Measurements from ENCODE around the gene BRINP3.

Gene BRINP3

GRCh38 chr1:190101756-190102155 lies 375.9 kb downstream of the BRINP3 start:
- TF ChIP-seq CTCF (IDR thresholded peaks at IDR 0.05; ENCODE audit: insufficient read depth, low read length, poor library complexity, severe bottlenecking), result no peak
- TF ChIP-seq EZH2phosphoT487 (conservative IDR thresholded peaks at IDR 0.05; ENCODE audit: low read length), result no peak
- no peak overlapping the region for H3K4me3 ChIP-seq (ENCODE audit: insufficient read depth, low read length, poor library complexity, severe bottlenecking)
- no peak overlapping the region for H2AFZ ChIP-seq (ENCODE audit: low read depth, low read length, severe bottlenecking)
- no peaks in the 10 kb centered on the region for H4K20me1 ChIP-seq (ENCODE audit: low read depth, low read length)
- no peaks in the 10 kb centered on the region for H3K36me3 ChIP-seq (ENCODE audit: low read length)
- H3K27me3 ChIP-seq (ENCODE audit: low read length), result no peaks in the 10 kb centered on the region
- H3K9me2 ChIP-seq (replicated peaks; ENCODE audit: insufficient read depth, low read length), result no peaks in the 10 kb centered on the region
- H3K4me2 ChIP-seq (ENCODE audit: low read depth, low read length, poor library complexity, severe bottlenecking), result no peak overlapping the region
- no peaks in the 10 kb centered on the region for H3K79me2 ChIP-seq (ENCODE audit: insufficient read depth, low read length)
- no peaks in the 10 kb centered on the region for H3F3A ChIP-seq (ENCODE audit: insufficient read depth)
- no peak overlapping the region for H3K9ac ChIP-seq (ENCODE audit: low read length)
- no peaks in the 10 kb centered on the region for H3K9me3 ChIP-seq (ENCODE audit: insufficient read depth, low read length)
- no peak overlapping the region for H3K27ac ChIP-seq (ENCODE audit: low read depth, low read length)

DNA sequence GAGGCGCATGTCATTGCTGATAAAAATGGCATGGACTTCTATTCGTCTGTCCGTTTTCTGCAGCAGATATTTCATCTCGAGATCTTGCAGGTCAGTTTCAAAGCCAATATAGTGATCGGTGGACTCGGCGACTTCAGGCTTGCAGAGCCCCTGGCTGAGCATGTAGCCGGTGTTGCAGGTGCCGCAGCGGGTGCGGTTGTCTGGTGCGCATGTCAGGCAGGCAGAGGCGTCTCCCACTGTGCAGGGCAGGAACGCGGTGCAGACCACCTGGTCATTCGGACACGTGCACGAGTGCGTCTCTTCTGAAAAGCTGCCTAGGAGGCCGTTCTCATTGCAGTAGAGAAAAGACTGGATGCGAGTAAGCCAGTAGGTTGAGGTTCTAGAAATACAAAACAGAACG lies 378.9 kb downstream of the BRINP3 start:
- no peaks in the 10 kb centered on the region for H4K20me1 ChIP-seq (ENCODE audit: low read depth, low read length)
- TF ChIP-seq CTCF (IDR thresholded peaks at IDR 0.05; ENCODE audit: insufficient read depth, low read length, poor library complexity, severe bottlenecking) (no peak), EZH2phosphoT487 (conservative IDR thresholded peaks at IDR 0.05; ENCODE audit: low read length) (no peak)
- no peak overlapping the region for H3K4me2 ChIP-seq (ENCODE audit: low read depth, low read length, poor library complexity, severe bottlenecking)
- no peaks in the 10 kb centered on the region for H3K9me3 ChIP-seq (ENCODE audit: insufficient read depth, low read length)
- no peak overlapping the region for H3K27ac ChIP-seq (ENCODE audit: low read depth, low read length)
- H3K79me2 ChIP-seq (ENCODE audit: insufficient read depth, low read length), result no peaks in the 10 kb centered on the region
- no peak overlapping the region for H3K9ac ChIP-seq (ENCODE audit: low read length)
- no peaks in the 10 kb centered on the region for H3F3A ChIP-seq (ENCODE audit: insufficient read depth)
- H3K4me3 ChIP-seq (ENCODE audit: insufficient read depth, low read length, poor library complexity, severe bottlenecking), result no peak overlapping the region
- no peaks in the 10 kb centered on the region for H3K36me3 ChIP-seq (ENCODE audit: low read length)
- H3K27me3 ChIP-seq (ENCODE audit: low read length), result no peaks in the 10 kb centered on the region
- no peaks in the 10 kb centered on the region for H3K9me2 ChIP-seq (replicated peaks; ENCODE audit: insufficient read depth, low read length)
- H2AFZ ChIP-seq (ENCODE audit: low read depth, low read length, severe bottlenecking), result no peak overlapping the region

DNA sequence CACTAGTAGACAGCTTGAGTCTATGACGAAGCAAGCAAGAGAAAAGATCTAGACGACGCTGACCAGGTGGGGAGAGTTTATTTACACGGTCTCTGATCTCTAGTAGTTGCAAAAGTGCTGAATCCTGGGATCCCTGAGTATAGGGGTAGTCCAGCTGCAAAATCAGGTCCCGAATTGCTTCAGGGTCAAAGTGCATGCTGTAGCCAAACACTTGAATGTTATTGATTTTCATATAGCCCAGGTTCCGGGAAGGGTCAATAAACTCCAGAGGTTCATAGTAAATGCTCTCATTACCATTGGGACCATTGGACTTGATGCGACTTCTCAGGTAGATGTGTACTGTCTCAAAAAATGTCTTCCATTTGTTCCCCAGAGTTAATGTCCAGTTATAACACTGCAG lies 379.6 kb downstream of the BRINP3 start:
- TF ChIP-seq EZH2phosphoT487 (conservative IDR thresholded peaks at IDR 0.05; ENCODE audit: low read length) (no peak), CTCF (IDR thresholded peaks at IDR 0.05; ENCODE audit: insufficient read depth, low read length, poor library complexity, severe bottlenecking) (no peak)
- H4K20me1 ChIP-seq (ENCODE audit: low read depth, low read length), result no peaks in the 10 kb centered on the region
- H3K9me2 ChIP-seq (replicated peaks; ENCODE audit: insufficient read depth, low read length), result no peaks in the 10 kb centered on the region
- no peak overlapping the region for H2AFZ ChIP-seq (ENCODE audit: low read depth, low read length, severe bottlenecking)
- H3K9me3 ChIP-seq (ENCODE audit: insufficient read depth, low read length), result no peaks in the 10 kb centered on the region
- no peak overlapping the region for H3K4me2 ChIP-seq (ENCODE audit: low read depth, low read length, poor library complexity, severe bottlenecking)
- H3K27me3 ChIP-seq (ENCODE audit: low read length), result no peaks in the 10 kb centered on the region
- H3K9ac ChIP-seq (ENCODE audit: low read length), result no peak overlapping the region
- no peaks in the 10 kb centered on the region for H3K79me2 ChIP-seq (ENCODE audit: insufficient read depth, low read length)
- no peaks in the 10 kb centered on the region for H3K36me3 ChIP-seq (ENCODE audit: low read length)
- H3K27ac ChIP-seq (ENCODE audit: low read depth, low read length), result no peak overlapping the region
- H3F3A ChIP-seq (ENCODE audit: insufficient read depth), result no peaks in the 10 kb centered on the region
- H3K4me3 ChIP-seq (ENCODE audit: insufficient read depth, low read length, poor library complexity, severe bottlenecking), result no peak overlapping the region

GRCh38 chr1:190095596-190095995 lies 382.1 kb downstream of the BRINP3 start:
- no peak overlapping the region for H3K4me3 ChIP-seq (ENCODE audit: insufficient read depth, low read length, poor library complexity, severe bottlenecking)
- no peak overlapping the region for H3K4me2 ChIP-seq (ENCODE audit: low read depth, low read length, poor library complexity, severe bottlenecking)
- H3K36me3 ChIP-seq (ENCODE audit: low read length), result no peaks in the 10 kb centered on the region
- no peak overlapping the region for H3K9ac ChIP-seq (ENCODE audit: low read length)
- no peaks in the 10 kb centered on the region for H3K9me2 ChIP-seq (replicated peaks; ENCODE audit: insufficient read depth, low read length)
- H2AFZ ChIP-seq (ENCODE audit: low read depth, low read length, severe bottlenecking), result no peak overlapping the region
- no peak overlapping the region for H3K27ac ChIP-seq (ENCODE audit: low read depth, low read length)
- TF ChIP-seq EZH2phosphoT487 (conservative IDR thresholded peaks at IDR 0.05; ENCODE audit: low read length) (no peak), CTCF (IDR thresholded peaks at IDR 0.05; ENCODE audit: insufficient read depth, low read length, poor library complexity, severe bottlenecking) (no peak)
- no peaks in the 10 kb centered on the region for H3K27me3 ChIP-seq (ENCODE audit: low read length)
- no peaks in the 10 kb centered on the region for H3K9me3 ChIP-seq (ENCODE audit: insufficient read depth, low read length)
- H3F3A ChIP-seq (ENCODE audit: insufficient read depth), result no peaks in the 10 kb centered on the region
- H4K20me1 ChIP-seq (ENCODE audit: low read depth, low read length), result no peaks in the 10 kb centered on the region
- no peaks in the 10 kb centered on the region for H3K79me2 ChIP-seq (ENCODE audit: insufficient read depth, low read length)

All from SU-DHL-6 (cell line).